K562 (cell line): Measurements from ENCODE around the gene PPFIA1. TPM values are rescaled to one million over a fixed set of nuclear protein-coding genes. Genes with fewer than 3 reads are reported as not detected.

Experiments used
- ARNT ChIP-seq, 2 experiments: fragments of 450-650 bp; IDR thresholded peaks; 2 replicates each; pipeline ENCODE4 v1.6.1; 2016; ENCODE audit warnings: mild to moderate bottlenecking in 1 of 2
- BRF1 ChIP-seq: IDR thresholded peaks from 3 replicates; pipeline ENCODE4 v1.6.1; 2011; ENCODE audit warnings: borderline replicate concordance, mild to moderate bottlenecking; ENCODE audit not compliant: insufficient read length; ENCODE audit errors: extremely low read depth
- CBFA2T3 ChIP-seq: fragments of 450-650 bp; IDR thresholded peaks from 2 replicates; pipeline ENCODE4 v1.6.1; 2017
- EWSR1 ChIP-seq: fragments of 450-650 bp; IDR thresholded peaks from 2 replicates; pipeline ENCODE4 v1.6.1; 2018; ENCODE audit warnings: borderline replicate concordance, mild to moderate bottlenecking, low read depth, moderate library complexity; ENCODE audit not compliant: partially characterized antibody
- GTF2E2 ChIP-seq: fragments of 200-800 bp; sonication (Bioruptor generic); IDR thresholded peaks from 2 replicates; pipeline ENCODE4 v1.6.1; 2016; ENCODE audit warnings: missing genetic modification characterization, missing compliant biosample characterization
- IRF2 ChIP-seq: sonication (generic); formaldehyde crosslinking; IDR thresholded peaks from 2 replicates; pipeline ENCODE4 v1.8.1; 2022; ENCODE audit warnings: mild to moderate bottlenecking, missing genetic modification reagents
- MCM7 ChIP-seq, 2 experiments: fragments of 450-650 bp; IDR thresholded peaks; 2 replicates each; pipeline ENCODE4 v1.6.1; 2016 to 2018
- NRF1 ChIP-seq, 2 experiments: fragments of 450-650 bp; IDR thresholded peaks in 1 of 2; conservative IDR thresholded peaks in 1 of 2; 2 replicates each; pipeline ENCODE4 v1.6.1; 2014; ENCODE audit warnings: mild to moderate bottlenecking in 2 of 2
- POLR2B ChIP-seq: fragments of 450-650 bp; IDR thresholded peaks from 2 replicates; pipeline ENCODE4 v1.6.1; 2018; ENCODE audit warnings: low read depth; ENCODE audit not compliant: partially characterized antibody
- RBM25 ChIP-seq: fragments of 200-400 bp; formaldehyde crosslinking; IDR thresholded peaks from 2 replicates; pipeline ENCODE4 v1.6.1; 2018; ENCODE audit warnings: low read length, low read depth, moderate library complexity; ENCODE audit not compliant: severe bottlenecking
- SIN3B ChIP-seq: fragments of 450-650 bp; IDR thresholded peaks from 2 replicates; pipeline ENCODE4 v1.6.1; 2017; ENCODE audit warnings: low read depth, mild to moderate bottlenecking, moderate library complexity
- SMAD1 ChIP-seq: fragments of 150-350 bp; IDR thresholded peaks from 2 replicates; pipeline ENCODE4 v1.6.1; 2014; ENCODE audit warnings: low read length, low read depth; ENCODE audit not compliant: partially characterized antibody
- TARDBP ChIP-seq: fragments of 450-650 bp; IDR thresholded peaks from 2 replicates; pipeline ENCODE4 v1.6.1; 2016
- U2AF1 ChIP-seq: fragments of 200-400 bp; formaldehyde crosslinking; optimal IDR thresholded peaks from 2 replicates; pipeline ENCODE3; 2017; ENCODE audit warnings: mild to moderate bottlenecking, low read depth, low read length, moderate library complexity
- ZNF134 ChIP-seq: fragments of 250-450 bp; sonication (Bioruptor Pico); conservative IDR thresholded peaks from 2 replicates; pipeline ENCODE4 v1.4.0; 2020
- ZNF3 ChIP-seq: fragments of 250-450 bp; sonication (Bioruptor Pico); IDR thresholded peaks from 2 replicates; pipeline ENCODE4 v1.5.0; 2021; ENCODE audit warnings: mild to moderate bottlenecking, moderate library complexity
- ZNF766 ChIP-seq: fragments of 200-800 bp; sonication (Bioruptor generic); conservative IDR thresholded peaks from 2 replicates; pipeline ENCODE4 v1.6.1; 2016; ENCODE audit warnings: missing genetic modification characterization, missing compliant biosample characterization
- polyA plus RNA-seq, 8 experiments: library from polyadenylated mRNA; depleted of rRNA in 4 of 8; stranded (reverse) in 5 of 8; unstranded in 3 of 8; fragments of >200 nt; fragmentation: Nextera tagmentation in 2 of 8; fragmentation: Illumina TruSeq in 1 of 8; extraction: Ambion mirVana in 2 of 8; extraction: Trizol in 1 of 8; gene quantifications; 2 replicates each; pipeline versions ENCODE4 v1.2.1 to v1.2.3, GENCODE V29; 2011 to 2014; ENCODE audit warnings: inconsistent platforms in 1 of 8, missing spikeins in 1 of 8
- total RNA-seq, 7 experiments: library from RNA; depleted of rRNA in 6 of 7; stranded (reverse); fragments of >200 nt in 6 of 7; fragmentation: Illumina TruSeq in 2 of 7; extraction: Trizol in 2 of 7; gene quantifications; 2 replicates each; pipeline versions ENCODE4 v1.2.1 to v1.2.3, GENCODE V29; 2011 to 2021; ENCODE audit warnings: low replicate concordance in 1 of 7
- TF ChIP-seq, protein P1 (sequence below): fragments of 450-650 bp; IDR thresholded peaks from 2 replicates; pipeline ENCODE4 v1.6.1; 2016; ENCODE audit warnings: antibody characterized with exemption
- TF ChIP-seq, protein P2 (sequence below), 2 experiments: IDR thresholded peaks; 2 replicates each; pipeline ENCODE4 v1.6.1; 2012; ENCODE audit warnings: improper control_type of control experiment in 2 of 2, low read depth in 2 of 2, low read length in 2 of 2, borderline replicate concordance in 1 of 2
- TF ChIP-seq, protein P3 (sequence below): fragments of 450-650 bp; IDR thresholded peaks from 2 replicates; pipeline ENCODE4 v1.6.1; 2016; ENCODE audit warnings: missing biosample characterization, missing genetic modification characterization
- TF ChIP-seq, protein P4 (sequence below): fragments of 450-650 bp; IDR thresholded peaks from 2 replicates; pipeline ENCODE4 v1.6.1; 2016; ENCODE audit warnings: borderline replicate concordance
- TF ChIP-seq, protein P5 (sequence below): fragments of 450-650 bp; formaldehyde crosslinking; IDR thresholded peaks from 2 replicates; pipeline ENCODE4 v1.4.0; 2022; ENCODE audit warnings: missing genetic modification characterization

Gene PPFIA1
- total and polyA plus RNA-seq, 9 of the 15 experiments (the other 6 are each of a cell fraction or from before 2014, with no cell fraction given), result 9.9 to 41.5 (median 28.5) TPM

DNA sequence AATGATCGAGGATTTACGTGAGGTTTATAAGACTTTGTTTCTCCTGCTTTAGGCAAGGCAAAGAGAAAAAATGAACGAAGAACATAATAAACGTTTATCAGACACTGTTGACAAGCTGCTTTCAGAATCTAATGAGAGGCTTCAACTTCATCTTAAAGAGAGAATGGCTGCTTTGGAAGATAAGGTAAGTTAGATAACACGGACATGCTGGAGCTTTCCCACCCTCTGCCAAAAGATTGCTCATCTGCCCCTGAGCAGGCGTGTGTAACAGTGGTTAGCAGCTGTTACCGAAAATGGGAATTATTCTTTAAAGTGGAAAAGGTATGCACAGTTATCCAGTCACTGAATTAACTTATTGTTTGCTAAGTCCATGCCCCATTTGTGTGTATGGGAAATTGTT, 65.0 kb downstream of the PPFIA1 start (continued):
- TF ChIP-seq ZNF134 (0 out of 2 replicates have a peak, but pooled peaks have one; percentile 11), TARDBP (no peak), POLR2B (no peak), RBM25 (no peak), MCM7 (IDR thresholded peaks at IDR 0.05) (no peak), NRF1 (conservative IDR thresholded peaks at IDR 0.05 in 1 of 2, IDR thresholded peaks at IDR 0.05 in 1 of 2) (peak; percentile 63 to 66), SIN3B (no peak), SMAD1 (no peak), BRF1 (no peak), ZNF3 (no peak), IRF2 (CRISPR knock-in tag) (no peak), U2AF1 (no peak), ARNT (IDR thresholded peaks at IDR 0.05) (0 out of 4 replicates have a peak, but pooled peaks of 1 of the 2 experiments have one; percentile 19), CBFA2T3 (peak; percentile 79), GTF2E2 (tag) (no peak), EWSR1 (no peak), ZNF766 (CRISPR knock-in tag) (no peak)
- TF ChIP-seq, protein P1, sequence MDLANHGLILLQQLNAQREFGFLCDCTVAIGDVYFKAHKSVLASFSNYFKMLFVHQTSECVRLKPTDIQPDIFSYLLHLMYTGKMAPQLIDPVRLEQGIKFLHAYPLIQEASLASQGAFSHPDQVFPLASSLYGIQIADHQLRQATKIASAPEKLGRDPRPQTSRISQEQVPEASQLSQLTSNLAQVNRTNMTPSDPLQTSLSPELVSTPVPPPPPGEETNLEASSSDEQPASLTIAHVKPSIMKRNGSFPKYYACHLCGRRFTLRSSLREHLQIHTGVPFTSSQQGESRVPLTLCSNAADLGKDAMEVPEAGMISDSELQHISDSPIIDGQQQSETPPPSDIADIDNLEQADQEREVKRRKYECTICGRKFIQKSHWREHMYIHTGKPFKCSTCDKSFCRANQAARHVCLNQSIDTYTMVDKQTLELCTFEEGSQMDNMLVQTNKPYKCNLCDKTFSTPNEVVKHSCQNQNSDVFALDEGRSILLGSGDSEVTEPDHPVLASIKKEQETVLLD, result no peak
- TF ChIP-seq, protein P2, sequence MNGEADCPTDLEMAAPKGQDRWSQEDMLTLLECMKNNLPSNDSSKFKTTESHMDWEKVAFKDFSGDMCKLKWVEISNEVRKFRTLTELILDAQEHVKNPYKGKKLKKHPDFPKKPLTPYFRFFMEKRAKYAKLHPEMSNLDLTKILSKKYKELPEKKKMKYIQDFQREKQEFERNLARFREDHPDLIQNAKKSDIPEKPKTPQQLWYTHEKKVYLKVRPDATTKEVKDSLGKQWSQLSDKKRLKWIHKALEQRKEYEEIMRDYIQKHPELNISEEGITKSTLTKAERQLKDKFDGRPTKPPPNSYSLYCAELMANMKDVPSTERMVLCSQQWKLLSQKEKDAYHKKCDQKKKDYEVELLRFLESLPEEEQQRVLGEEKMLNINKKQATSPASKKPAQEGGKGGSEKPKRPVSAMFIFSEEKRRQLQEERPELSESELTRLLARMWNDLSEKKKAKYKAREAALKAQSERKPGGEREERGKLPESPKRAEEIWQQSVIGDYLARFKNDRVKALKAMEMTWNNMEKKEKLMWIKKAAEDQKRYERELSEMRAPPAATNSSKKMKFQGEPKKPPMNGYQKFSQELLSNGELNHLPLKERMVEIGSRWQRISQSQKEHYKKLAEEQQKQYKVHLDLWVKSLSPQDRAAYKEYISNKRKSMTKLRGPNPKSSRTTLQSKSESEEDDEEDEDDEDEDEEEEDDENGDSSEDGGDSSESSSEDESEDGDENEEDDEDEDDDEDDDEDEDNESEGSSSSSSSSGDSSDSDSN (IDR thresholded peaks at IDR 0.05; ENCODE audit: borderline replicate concordance in 1 of 2, low read depth in 2 of 2, low read length in 2 of 2), result no peak
- TF ChIP-seq, protein P3, sequence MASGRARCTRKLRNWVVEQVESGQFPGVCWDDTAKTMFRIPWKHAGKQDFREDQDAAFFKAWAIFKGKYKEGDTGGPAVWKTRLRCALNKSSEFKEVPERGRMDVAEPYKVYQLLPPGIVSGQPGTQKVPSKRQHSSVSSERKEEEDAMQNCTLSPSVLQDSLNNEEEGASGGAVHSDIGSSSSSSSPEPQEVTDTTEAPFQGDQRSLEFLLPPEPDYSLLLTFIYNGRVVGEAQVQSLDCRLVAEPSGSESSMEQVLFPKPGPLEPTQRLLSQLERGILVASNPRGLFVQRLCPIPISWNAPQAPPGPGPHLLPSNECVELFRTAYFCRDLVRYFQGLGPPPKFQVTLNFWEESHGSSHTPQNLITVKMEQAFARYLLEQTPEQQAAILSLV (tag), result no peak
- TF ChIP-seq, protein P4, sequence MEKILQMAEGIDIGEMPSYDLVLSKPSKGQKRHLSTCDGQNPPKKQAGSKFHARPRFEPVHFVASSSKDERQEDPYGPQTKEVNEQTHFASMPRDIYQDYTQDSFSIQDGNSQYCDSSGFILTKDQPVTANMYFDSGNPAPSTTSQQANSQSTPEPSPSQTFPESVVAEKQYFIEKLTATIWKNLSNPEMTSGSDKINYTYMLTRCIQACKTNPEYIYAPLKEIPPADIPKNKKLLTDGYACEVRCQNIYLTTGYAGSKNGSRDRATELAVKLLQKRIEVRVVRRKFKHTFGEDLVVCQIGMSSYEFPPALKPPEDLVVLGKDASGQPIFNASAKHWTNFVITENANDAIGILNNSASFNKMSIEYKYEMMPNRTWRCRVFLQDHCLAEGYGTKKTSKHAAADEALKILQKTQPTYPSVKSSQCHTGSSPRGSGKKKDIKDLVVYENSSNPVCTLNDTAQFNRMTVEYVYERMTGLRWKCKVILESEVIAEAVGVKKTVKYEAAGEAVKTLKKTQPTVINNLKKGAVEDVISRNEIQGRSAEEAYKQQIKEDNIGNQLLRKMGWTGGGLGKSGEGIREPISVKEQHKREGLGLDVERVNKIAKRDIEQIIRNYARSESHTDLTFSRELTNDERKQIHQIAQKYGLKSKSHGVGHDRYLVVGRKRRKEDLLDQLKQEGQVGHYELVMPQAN, result no peak; the same call in 1 of the 2 replicates
- TF ChIP-seq, protein P5, sequence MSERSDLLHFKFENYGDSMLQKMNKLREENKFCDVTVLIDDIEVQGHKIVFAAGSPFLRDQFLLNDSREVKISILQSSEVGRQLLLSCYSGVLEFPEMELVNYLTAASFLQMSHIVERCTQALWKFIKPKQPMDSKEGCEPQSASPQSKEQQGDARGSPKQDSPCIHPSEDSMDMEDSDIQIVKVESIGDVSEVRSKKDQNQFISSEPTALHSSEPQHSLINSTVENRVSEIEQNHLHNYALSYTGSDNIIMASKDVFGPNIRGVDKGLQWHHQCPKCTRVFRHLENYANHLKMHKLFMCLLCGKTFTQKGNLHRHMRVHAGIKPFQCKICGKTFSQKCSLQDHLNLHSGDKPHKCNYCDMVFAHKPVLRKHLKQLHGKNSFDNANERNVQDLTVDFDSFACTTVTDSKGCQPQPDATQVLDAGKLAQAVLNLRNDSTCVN (CRISPR knock-in tag), result no peak
